ENCODE measurements around the gene CMYA5. TPM values are rescaled to one million over a fixed set of nuclear protein-coding genes. Genes with fewer than 3 reads are reported as not detected.

The CMYA5 gene
- total RNA-seq, 1 donor from 2014 or later, result 0.35 TPM

GRCh38 chr5:79800979-79801827, 111.6 kb downstream of the CMYA5 start:
- H3K4me3 ChIP-seq (ENCODE audit: low read depth, low read length), result no peak overlapping the region
- no peak for TF ChIP-seq CTCF (conservative IDR thresholded peaks at IDR 0.05; ENCODE audit: low read depth, low read length)
- no peak for DNase-seq (ENCODE audit: low read depth)

GRCh38 chr5:79802406-79802805, 112.8 kb downstream of the CMYA5 start:
- no peak for DNase-seq (ENCODE audit: low read depth)
- H3K4me3 ChIP-seq (ENCODE audit: low read depth, low read length), result no peak overlapping the region
- no peak for TF ChIP-seq CTCF (conservative IDR thresholded peaks at IDR 0.05; ENCODE audit: low read depth, low read length)

- DNase-seq (ENCODE audit: low read depth), result no peak
- no peak for TF ChIP-seq CTCF (conservative IDR thresholded peaks at IDR 0.05; ENCODE audit: low read depth, low read length)
These were observed 113.4 kb downstream of the CMYA5 start for GRCh38 chr5:79803007-79803406.

GRCh38 chr5:79806741-79807140, 117.1 kb downstream of the CMYA5 start:
- DNase-seq (ENCODE audit: low read depth), result no peak
- no peak overlapping the region for H3K4me3 ChIP-seq (ENCODE audit: low read depth, low read length)
- no peak for TF ChIP-seq CTCF (conservative IDR thresholded peaks at IDR 0.05; ENCODE audit: low read depth, low read length)

More at GRCh38 chr5:79803007-79803406, 113.4 kb downstream of the CMYA5 start:
- no peak overlapping the region for H3K4me3 ChIP-seq (ENCODE audit: low read depth, low read length)

GRCh38 chr5:79809743-79810142, 120.1 kb downstream of the CMYA5 start:
- DNase-seq (ENCODE audit: low read depth), result no peak
- no peak for TF ChIP-seq CTCF (conservative IDR thresholded peaks at IDR 0.05; ENCODE audit: low read depth, low read length)
- H3K4me3 ChIP-seq (ENCODE audit: low read depth, low read length), result no peak overlapping the region

- DNase-seq (ENCODE audit: low read depth), result no peak
- no peak for TF ChIP-seq CTCF (conservative IDR thresholded peaks at IDR 0.05; ENCODE audit: low read depth, low read length)
These were observed 121.4 kb downstream of the CMYA5 start for GRCh38 chr5:79811081-79811480.

GRCh38 chr5:79811904-79812303, 122.3 kb downstream of the CMYA5 start:
- no peak for DNase-seq (ENCODE audit: low read depth)
- no peak overlapping the region for H3K4me3 ChIP-seq (ENCODE audit: low read depth, low read length)
- TF ChIP-seq CTCF (conservative IDR thresholded peaks at IDR 0.05; ENCODE audit: low read depth, low read length), result no peak

More at GRCh38 chr5:79811081-79811480, 121.4 kb downstream of the CMYA5 start:
- no peak overlapping the region for H3K4me3 ChIP-seq (ENCODE audit: low read depth, low read length)
